Right forelimb (tissue), 1 donor: ENCODE measurements around the gene APC.
"Not testable (repeated sequence)": the region's sequence is repeated elsewhere in the genome, so short reads cannot be mapped to it uniquely, and the experiment has no call there.

Experiments used
- DNase-seq: peaks from one replicate; pipeline ENCODE4 v3.0.0-alpha.2; 2018

Gene APC

GRCh38 chr5:112787896-112788295, 50.2 kb downstream of the APC start:
- no peak for DNase-seq

DNA sequence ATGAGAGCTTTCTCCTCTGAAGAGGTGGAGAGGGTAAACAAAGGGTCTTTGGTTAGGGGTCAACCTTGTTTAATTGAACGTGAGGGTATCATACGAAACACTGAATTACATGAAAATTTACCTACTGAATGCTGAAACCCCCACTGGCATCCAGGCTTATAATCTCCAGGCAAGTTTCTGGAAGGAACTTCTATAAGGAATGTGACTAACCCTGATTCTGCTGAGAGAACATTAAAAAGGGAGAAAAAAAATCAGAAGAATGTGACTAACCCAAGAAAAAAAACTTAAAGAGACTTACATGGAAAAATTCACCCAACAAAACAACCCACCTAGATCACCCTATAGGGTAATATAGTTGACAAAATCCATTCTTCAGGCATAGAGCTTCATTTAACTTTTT, 55.5 kb downstream of the APC start:
- DNase-seq, result no peak

DNA sequence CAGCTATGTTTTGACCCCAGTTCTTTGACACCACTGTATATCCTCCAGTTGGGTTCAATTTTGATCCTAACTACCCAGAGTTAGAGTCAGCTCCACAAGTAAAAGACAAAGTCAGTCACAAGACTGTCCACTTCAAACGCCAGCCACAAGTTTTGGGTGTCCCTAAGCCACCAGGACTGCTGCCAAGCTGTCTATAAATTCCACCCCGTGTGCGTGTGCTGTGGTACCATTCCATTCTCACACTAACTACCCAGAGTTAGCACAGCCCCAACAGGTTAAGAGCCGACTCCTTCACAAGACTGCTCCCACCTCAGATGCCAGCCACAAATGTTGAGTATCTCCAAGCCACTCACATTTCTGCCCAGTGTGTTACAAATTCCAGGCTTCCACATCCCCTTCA, 56.7 kb downstream of the APC start:
- no peak for DNase-seq

GRCh38 chr5:112795342-112795741, 57.7 kb downstream of the APC start:
- no peak for DNase-seq

DNA sequence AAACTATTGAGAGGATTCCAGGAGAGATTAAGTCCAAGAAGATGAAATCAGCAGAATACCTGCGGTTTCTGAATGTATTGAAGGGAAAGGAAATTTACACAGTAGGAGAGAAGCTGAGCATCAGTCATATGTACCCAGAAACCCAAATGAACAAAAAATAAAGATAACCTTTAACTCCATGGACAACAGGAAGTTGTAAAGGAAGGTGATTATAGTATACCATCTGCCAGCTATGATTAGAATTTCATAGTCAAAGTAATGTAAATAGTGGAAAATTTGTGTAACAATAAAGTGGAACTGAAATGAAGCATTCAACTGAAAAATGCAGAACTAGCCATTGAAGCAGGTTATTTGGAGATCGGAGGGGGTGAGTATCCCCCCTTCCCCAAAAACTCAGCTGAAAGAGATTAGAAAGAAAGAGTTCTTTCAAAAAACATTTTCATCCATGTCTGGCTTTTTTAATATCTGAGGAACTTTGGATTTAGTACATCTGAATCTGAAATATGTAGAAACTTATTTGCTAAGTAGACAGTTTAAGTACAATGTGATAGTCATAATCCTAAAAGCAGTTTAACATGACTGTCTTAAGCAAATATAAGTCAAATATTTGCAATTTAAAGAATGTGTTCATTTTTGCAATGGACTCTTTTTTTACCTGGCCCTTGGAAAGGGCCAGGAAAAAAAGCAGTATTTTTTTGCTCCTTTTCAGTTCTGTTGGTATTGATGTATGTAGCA, 58.4 kb downstream of the APC start:
- no peak for DNase-seq

- DNase-seq, result no peak
Observed at GRCh38 chr5:112799661-112800060, 62.0 kb downstream of the APC start.

- no peak for DNase-seq
Observed at GRCh38 chr5:112800891-112801290, 63.2 kb downstream of the APC start.

- no peak for DNase-seq
Observed at GRCh38 chr5:112811023-112811422, 73.3 kb downstream of the APC start.

GRCh38 chr5:112812549-112812948, 74.9 kb downstream of the APC start:
- no peak for DNase-seq

GRCh38 chr5:112820246-112820645, 82.6 kb downstream of the APC start:
- no peak for DNase-seq

DNA sequence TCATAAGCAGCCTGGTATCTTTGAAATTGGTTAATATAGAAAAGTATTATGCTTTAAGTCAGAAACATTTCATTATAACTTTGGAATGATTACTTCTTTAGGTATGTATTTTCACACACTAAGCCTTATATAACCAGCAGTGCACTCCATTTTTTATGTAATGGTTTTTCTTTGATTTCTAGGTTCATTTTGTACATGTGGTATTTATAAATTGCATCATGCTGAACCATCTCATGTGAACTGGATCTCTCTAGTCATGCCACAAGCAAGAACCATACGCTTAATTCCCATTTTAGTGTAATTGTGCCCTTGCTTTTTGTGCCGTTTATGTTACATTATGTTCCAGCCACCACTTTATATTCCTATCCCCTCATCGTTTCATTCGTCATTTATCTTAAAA, 84.8 kb downstream of the APC start:
- no peak for DNase-seq

DNA sequence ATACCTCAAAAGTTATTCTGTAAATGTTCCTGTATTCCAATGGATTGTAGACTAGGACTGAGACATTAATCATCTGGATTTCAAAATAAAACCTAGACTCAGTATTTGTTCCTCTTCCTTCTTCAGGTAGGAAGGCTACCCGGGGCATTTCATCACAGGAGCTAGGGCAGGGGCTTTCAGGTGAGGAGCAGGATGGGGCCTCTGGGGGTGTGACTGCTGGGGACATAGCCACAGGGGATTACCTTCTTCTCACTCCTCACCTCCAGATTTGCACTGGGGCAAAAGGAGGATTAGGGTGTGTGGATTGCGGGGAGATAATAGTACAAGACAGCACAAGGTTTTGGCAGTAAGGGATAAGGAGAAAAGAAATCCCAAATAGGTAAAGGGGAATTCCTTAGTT, 85.5 kb downstream of the APC start:
- no peak for DNase-seq

GRCh38 chr5:112823656-112824055, 86.0 kb downstream of the APC start:
- no peak for DNase-seq

GRCh38 chr5:112824197-112824596, 86.5 kb downstream of the APC start:
- DNase-seq, result no peak

- no peak for DNase-seq
Observed at GRCh38 chr5:112830378-112830777, 92.7 kb downstream of the APC start.

DNA sequence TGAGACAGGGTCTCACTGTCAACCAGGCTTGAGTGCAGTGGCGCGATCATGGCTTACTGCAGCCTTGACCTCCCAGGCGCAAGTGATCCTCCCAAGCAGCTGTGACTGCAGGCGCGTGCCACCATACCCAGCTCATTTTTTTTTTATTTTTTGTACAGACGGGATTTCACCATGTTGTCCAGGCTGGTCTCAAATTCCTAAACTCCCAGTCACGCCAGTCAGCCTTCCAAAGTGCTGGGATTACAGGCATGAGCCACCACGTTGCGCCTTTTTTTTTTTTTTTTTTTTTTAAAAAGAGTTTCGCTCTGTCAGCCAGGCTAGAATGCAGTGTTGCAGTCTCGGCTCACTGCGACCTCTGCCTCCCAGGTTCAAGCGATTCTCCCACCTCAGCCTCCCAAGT, 96.3 kb downstream of the APC start:
- no peak for DNase-seq

DNA sequence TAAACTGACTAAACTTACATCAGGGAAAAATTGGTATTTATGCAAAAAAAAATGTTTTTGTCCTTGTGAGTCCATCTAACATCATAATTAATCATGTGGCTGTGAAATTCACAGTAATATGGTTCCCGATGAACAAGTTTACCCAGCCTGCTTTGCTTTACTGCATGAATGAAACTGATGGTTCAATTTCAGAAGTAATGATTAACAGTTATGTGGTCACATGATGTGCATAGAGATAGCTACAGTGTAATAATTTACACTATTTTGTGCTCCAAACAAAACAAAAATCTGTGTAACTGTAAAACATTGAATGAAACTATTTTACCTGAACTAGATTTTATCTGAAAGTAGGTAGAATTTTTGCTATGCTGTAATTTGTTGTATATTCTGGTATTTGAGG, 106.8 kb downstream of the APC start:
- DNase-seq, result no peak

GRCh38 chr5:112846556-112846955, 108.9 kb downstream of the APC start:
- no peak for DNase-seq

DNA sequence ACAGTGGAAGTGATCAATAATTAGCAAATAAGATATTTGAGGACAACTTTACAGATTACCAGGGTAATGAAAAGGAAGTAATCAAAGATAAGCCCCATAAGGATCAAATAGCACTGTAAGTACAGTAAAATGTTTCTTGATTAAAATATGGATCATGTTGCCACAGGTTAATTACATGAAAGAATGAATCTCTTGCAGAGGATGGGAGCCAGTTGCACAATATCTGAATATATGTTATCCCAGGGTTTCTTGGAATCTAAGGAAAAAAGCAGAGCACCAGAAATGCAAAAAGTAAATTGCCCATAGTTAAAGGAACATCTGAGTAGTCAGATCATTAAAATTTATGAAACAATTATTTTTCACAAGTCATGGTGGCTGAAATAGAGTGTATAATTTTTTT, 109.6 kb downstream of the APC start:
- DNase-seq, result no peak

- no peak for DNase-seq
Observed at GRCh38 chr5:112848116-112848811, 110.6 kb downstream of the APC start.

GRCh38 chr5:112849912-112850311, 112.2 kb downstream of the APC start:
- DNase-seq, result no peak

GRCh38 chr5:112854651-112855050, 117.0 kb downstream of the APC start:
- DNase-seq, result no peak

DNA sequence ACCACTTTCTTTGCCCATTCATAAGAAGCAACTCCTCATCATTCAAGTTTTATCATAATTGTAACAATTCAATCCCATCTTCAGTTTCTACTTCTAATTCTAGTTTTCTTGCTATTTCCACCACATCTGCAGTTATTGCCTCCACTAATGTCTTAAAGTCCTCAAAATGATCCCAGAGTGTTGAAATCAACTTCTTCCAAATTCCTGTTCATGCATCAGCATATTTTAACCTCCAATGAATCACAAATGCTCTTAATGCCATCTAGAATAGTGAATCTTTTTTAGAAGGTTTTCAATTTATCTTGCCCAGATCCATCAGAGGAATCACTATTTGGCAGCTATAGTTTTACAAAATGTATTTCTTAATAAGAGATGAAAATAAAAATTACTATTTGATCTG, 120.2 kb downstream of the APC start:
- DNase-seq, result no peak

GRCh38 chr5:112860571-112860928, 122.9 kb downstream of the APC start:
- not testable (repeated sequence) for DNase-seq
